GM18517 (cell line): ENCODE data around the gene ESF1.
"Not testable (repeated sequence)": the region's sequence is repeated elsewhere in the genome, so short reads cannot be mapped to it uniquely, and the experiment has no call there.

Experiments
- ATAC-seq: cut with Tn5 transposase; IDR thresholded peaks from one replicate; pipeline ENCODE4 v1.9.1; 2021; ENCODE audit warnings: mild to moderate bottlenecking, moderate library complexity; ENCODE audit not compliant: unreplicated experiment

Gene ESF1

DNA sequence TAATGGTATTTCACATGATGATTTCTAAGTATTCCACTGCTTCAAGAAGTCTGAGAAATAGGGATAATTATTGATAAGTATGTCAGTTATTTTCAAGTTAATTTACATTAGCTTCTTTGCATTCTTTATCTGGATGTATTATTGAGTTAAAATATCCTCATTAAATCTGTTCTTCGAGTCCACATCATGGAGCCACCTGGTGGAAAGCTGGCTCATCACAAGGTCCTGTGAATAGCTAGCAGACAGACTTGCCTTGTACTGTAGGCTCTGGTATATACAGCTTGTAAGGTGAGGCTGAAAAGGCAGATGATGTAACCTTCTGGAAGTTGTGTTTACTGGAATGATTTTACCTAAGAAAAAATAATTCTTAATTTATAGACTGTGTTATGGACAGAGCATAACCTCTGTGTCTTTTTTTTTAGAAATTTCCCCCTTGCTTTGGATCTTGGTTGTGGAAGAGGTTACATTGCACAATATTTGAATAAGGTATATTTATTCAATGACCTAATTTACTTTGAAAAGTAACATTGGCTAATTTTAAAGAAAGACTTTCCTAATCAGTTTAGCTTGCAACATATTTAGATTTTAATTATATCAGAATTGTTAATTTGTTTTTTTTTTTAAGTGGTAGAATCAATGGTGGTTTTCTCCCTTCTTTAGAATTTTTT is 3.6 kb upstream of the ESF1 start:
- ATAC-seq, result no peak

DNA sequence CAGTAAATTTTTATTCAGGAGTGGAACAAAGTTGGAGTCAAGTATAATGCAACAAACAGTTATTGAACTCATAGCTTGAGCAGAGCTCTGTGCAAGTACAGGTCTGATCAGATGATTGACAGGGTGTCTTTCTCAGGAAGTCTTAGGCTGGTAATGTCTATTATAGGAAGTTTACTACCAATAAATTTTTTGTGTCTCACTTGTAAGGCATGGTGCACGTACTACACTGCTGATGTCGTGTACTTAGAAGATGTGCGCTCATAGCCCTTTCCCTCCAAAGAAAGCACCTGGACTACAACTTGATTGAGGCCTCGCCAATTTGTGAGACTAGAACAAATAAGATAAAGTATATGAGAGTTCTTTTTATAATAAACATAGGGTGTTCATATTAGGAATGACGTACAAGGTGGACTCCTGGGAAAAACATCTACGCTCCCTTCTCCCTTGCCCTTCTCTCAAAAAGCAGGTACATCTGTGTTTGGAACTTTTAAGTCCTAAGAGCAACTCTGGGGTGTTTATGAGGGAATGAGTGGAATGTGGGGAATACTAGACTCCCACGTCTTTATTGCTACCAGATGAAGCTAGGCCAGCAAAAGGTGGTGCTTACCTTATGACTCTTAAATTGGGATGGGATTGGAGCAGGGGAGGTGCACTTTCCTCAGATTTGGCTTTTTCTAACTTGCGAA is 1.6 kb upstream of the ESF1 start:
- ATAC-seq, result no peak

GRCh38 chr20:13784271-13784892 is 337 bp downstream of the ESF1 start:
- no peak for ATAC-seq

- ATAC-seq, result no peak
These were observed 1.2 kb downstream of the ESF1 start for GRCh38 chr20:13783528-13783927.

- no peak for ATAC-seq
These were observed 5.9 kb downstream of the ESF1 start for GRCh38 chr20:13778827-13779226.

GRCh38 chr20:13777171-13777601 is 7.5 kb downstream of the ESF1 start:
- no peak for ATAC-seq

GRCh38 chr20:13775867-13776266 is 8.9 kb downstream of the ESF1 start:
- no peak for ATAC-seq

GRCh38 chr20:13772529-13772928 is 12.2 kb downstream of the ESF1 start:
- no peak for ATAC-seq

GRCh38 chr20:13771853-13772453 is 12.8 kb downstream of the ESF1 start:
- ATAC-seq, result peak; percentile 50

GRCh38 chr20:13770141-13770540 is 14.6 kb downstream of the ESF1 start:
- no peak for ATAC-seq

DNA sequence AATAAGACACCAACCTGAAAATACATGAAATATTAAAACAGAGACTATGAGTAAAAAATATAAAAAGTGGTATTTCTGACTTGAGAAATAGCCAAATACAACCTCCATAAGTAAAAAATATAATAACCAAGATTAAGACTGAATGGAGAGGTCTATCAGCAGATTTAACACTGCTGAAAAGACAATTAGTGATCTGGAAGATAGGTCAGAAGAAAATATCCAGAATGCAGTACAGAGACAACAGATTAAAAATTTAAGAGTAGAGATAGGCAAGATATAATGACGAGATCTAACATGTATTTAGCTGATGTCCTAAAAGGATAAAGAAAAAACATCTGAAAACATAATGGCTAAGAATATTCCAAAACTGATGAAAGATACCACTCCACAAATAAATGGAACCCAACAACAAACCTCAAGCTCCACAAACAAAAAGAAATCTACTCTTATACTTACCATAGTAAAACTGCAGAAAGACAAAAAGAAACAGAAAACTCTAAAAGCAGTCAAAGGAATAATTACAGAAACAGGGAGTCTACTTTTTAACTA is 18.8 kb downstream of the ESF1 start:
- no peak for ATAC-seq

- no peak for ATAC-seq
These were observed 19.4 kb downstream of the ESF1 start for GRCh38 chr20:13765299-13765698.

DNA sequence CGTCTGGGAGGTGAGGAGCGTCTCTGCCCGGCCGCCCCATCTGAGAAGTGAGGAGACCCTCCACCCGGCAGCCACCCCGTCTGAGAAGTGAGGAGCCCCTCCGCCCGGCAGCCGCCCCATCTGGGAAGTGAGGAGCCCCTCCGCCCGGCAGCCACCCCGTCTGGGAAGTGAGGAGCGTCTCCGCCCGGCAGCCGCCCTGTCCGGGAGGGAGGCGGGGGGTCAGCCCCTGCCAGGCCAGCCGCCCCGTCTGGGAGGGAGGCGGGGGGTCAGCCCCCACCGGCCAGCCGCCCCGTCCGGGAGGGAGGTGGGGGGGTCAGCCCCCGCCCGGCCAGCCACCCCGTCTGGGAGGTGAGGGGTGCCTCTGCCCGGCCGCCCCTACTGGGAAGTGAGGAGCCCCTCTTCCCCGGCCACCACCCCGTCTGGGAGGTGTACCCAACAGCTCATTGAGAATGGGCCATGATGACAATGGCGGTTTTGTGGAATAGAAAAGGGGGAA is 24.2 kb downstream of the ESF1 start:
- ATAC-seq, result not testable (repeated sequence)

DNA sequence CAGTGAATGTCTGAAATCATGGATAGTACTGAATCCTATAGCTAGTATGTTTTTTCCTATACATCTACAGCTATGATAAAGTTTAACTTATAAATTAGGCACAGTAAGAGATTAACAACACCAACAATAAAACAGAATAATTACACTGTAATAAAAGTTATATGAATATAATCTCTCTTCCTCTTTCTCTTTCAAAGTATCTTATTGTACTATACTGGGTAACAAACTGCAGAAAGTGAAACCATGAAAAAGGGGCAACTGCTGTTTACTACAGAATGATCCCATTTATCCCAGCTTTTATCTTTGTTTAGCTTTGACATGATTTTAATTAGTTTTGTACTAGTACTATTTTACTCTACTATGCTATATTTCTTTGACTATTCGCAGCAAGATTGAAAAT is 25.8 kb downstream of the ESF1 start:
- no peak for ATAC-seq

DNA sequence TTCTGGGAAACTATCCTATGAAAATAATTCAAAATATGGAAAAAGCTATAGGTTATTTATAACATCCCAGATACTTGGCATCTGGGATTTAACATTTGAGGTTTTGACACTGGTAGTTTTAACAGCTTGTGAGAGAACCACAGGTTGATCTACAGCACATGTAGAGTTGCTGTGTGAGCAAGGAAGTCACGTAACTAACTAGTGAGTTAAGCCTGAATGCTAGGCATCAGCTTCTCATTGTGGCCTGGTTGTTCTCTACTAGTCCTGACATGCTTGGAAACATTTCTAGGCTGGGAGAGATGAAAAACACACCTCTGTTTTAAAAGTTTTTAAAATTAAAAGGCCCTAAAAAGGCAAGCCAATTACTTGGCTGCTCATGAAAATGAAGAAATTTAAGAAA is 28.2 kb downstream of the ESF1 start:
- ATAC-seq, result no peak

DNA sequence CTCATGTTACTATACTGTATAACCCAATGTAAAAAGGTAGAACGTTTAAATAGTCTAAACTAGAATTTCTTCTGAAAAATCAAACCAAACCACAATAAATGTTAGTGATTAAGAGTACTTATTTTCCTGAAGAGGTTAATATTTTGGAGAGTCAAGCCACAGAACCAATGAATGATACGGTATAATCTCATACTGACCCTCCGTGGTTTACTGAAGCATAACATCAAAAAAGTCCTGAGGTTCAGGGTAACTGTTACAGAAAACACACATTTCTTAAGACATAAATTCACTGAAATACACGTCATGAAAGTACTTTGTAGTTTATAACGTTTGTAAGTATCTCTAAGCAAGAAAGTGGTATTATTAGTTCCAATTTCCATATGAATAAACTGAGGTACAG is 28.9 kb downstream of the ESF1 start:
- no peak for ATAC-seq

DNA sequence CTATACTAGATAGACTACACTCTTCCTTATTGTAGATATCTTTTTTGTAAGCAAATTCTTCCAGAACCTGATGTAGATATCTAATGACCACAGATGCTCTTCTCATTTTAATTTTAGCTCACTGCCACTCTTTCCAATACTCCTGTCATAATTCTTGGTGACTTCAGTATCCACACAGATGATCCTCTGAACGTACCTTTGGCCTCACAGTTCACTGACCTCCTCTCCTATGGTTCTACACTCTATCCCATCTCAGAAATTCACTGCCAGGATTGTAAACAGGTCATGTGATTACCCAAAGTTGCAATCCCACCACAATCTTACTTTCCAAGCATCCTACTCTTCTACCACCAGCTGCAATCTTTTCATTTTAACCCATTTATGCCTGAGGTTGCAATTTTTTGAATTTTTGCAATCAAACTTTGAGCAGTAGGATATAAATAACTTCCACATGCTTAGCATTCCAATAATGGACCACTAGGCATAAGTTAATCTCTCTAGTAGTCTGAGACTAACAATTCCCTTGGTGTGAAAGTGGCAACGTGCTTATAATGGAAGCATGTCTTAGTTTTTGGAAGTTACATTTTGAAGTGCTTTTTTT is 31.2 kb downstream of the ESF1 start:
- ATAC-seq, result no peak

GRCh38 chr20:13749811-13750210 is 34.9 kb downstream of the ESF1 start:
- ATAC-seq, result no peak

- ATAC-seq, result no peak
These were observed 38.9 kb downstream of the ESF1 start for GRCh38 chr20:13745784-13746183.

- no peak for ATAC-seq
These were observed 40.4 kb downstream of the ESF1 start for GRCh38 chr20:13744352-13744751.

- ATAC-seq, result no peak
These were observed 42.8 kb downstream of the ESF1 start for GRCh38 chr20:13741879-13742278.
